ENCODE measurements around the gene SGMS1.

Gene SGMS1

DNA sequence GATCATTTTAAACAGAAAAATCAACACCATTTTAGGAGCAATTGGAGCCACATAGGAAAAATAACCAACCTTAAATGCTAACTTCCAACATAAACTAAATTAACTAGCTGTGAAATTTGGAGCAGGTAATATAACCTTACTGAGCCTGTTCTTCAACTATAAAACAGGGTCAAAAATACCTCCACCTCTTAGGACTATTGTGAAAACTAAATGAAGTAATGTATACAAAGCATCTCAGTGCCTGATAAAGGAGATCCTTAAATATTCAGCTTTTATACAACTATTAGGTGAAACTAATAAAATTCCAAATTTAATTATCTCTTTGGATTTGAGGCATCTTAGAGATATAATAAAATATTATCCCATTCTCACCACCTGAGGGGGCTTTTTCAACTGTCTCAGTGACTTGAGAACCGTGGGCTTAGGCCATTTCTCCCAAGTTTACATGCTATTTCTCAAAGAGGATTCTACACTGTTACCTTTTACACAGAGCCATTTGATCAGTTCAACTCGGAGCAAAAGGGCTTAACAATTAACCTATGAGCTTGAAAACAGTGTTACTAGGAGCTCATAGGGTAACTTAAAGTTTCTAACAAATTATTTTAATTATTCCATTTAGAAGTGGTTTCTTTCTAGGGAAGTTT is 207.5 kb downstream of the SGMS1 start:
- DNase-seq, result no peak

DNA sequence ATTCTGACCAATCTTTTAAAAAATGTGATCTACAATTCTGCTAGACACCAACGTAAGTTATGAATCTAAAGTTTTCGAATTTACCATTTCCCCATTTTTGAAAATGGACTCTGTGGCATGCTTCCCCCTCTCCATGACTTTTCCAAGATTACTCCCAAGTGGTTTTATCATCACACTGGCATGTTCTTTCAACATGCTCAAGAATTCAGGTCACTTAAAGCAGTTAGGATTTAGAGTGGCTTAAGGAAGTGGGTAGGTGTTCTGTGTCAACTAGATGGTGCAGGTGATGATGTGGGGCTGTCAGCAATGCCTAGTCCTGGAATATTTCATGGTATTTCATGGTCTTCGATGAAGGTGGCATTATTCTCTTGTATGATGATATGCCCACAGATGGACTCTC is 208.5 kb downstream of the SGMS1 start:
- DNase-seq, result no peak

DNA sequence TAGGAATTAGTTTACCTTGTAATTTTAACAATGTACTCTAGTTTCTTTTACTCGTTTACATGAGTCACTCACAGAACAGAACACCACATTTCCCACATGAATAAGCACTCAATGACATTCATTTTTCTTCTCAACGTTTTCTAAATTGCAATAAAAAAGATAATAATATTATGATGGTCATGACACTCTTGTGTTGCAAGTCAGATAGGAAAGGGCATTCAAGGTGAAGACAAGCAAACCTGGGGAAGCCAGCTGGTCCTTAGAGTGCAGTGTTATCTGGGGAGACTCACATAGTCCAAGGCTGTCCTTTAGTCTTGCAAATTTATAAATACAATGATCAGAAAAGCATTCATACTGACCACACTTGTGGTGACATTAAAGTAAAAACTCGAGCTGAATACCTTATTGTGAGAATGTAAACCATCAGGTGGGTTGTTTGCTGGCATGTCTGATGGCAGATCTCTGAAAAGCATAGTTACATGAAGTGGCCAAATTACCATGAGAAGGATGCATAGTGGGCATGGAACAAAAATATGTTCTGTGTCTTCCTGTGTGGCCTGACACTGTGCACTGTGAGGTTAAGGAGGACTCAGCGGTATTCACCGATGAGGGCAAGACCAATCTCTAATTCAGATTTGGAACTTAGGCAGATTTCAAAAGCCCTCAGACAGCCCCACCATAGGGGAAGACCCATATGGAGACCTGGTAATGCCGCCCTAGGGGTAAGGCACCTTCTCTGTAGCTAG is 213.5 kb downstream of the SGMS1 start:
- no peak for DNase-seq

DNA sequence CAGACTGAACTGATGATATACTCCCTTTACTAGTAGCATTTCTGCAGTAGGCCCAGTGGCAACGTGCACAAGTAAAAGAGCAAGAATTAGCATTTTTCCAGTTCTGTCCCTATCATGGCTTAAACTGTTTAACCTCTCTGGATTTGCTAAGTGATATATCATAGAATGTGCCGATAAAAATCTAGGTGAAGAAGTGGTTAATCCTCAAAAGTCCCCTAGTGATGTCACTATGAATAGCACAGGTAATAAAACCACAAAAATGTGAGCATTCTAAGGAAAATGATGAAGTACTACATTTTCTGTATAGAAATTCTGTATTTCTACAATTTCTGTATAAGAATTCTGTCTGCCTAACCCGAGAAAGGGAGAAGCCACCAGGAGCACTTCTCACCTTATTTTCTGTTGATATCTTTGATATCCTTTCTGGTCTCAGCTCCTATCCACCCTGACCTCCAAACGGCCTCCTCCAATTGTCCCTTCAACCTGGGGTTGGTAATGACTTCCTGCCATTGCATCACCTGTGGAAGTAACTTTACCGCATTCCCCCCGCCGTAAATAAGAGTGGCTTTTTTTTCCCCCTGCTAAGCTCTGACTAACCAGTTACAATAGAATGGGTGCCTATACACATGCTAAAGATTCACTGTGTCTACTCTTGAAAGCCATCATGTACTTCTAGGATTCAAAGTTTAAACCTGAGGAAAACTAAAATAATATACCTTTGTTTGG is 216.5 kb downstream of the SGMS1 start:
- DNase-seq, result no peak

DNA sequence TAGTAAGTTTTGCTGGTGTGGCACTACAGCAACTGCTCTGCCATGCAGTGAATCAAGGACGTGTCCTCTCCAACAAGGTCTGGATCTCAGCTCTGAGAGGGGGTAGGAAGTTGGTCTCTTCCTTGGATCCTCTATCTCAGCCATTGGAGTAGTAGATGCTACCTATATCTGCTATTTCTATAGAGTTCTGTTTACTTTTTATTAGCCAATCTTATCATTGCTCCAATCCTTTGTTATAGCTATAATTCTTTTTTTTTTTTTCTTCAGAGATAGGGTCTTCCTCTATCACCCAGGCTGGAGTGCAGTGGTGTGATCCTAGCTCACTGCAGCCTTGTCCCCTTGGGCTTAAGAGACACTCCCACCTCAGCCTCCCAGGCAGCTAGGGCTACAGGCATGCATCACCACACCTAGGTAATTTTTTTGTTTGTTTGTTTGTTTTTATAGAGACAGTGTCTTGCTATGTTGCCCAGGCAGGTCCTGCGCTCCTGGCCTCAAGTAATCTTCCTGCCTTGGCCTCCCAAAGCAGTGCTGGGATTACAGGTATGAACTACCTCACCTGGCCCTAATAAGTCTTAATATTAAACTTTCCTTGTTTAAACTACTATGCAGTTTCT is 217.2 kb downstream of the SGMS1 start:
- DNase-seq, result no peak

DNA sequence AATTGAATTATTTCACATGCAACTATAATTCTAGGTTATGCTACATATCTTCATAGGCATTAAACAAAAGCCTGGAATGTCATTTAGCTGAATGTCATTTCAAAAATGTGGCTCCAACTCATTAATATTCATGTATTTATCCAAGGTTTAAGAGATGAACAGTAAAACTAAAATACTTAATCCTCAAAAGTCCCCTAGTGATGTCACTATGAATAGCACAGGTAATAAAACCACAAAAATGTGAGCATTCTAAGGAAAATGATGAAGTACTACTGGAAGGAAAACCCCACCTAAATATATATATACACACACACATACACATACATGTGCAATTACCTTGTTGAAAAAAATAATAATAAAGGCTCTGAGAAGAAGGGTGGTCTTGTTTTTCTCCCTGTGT is 218.0 kb downstream of the SGMS1 start:
- no peak for DNase-seq

DNA sequence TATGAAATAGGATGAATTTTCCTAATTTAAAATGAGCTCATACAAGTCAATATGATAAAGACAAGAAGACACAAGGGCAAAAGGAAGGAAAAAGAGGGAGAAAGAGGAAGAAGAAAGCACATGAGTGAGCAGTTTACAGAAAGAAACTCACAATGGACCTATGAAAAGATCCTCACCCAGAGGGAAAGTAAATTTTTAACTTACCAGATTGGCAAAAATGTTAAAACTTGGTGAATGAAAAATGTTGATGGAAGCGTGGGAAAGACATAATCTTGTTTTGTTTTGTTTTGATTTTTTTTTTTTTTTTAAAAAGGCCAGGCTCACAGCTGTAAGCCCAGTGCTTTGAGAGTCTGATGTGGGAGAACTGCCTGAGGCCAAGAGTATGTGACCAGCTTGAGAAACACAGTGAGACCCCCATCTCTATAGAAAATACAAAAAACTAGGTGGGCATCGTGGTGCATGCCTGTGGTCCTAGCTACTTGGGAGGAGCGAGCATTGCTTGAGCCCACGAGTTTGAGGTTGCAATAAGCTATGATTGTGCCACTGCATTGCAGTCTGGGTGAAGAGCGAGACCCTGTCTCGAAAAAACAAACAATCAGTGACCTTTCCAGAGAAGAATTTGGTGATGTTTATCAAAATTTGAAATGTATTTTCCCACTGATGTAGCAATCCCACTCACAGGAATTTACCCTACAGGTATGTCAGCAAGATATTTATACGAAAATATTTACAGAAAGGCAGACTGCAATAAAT is 219.6 kb downstream of the SGMS1 start:
- DNase-seq, result no peak

DNA sequence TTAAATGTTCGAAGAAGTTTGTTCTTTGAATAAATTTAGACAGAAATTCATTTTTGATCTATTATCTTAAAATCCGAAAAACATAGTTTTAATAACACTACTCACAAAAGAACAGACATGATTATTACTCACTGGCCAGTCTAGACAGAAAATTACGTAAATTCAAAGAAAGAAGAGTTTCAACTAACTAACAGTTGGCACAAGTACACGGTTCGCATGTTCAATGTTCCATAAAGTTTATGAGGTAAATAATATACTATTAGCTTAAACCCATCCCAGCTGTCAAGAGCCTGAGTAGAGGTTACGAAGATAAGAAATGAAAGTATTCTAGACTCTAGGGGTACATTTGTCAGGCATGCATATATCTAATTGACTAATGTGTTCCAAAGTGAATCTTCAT is 220.7 kb downstream of the SGMS1 start:
- DNase-seq, result no peak

DNA sequence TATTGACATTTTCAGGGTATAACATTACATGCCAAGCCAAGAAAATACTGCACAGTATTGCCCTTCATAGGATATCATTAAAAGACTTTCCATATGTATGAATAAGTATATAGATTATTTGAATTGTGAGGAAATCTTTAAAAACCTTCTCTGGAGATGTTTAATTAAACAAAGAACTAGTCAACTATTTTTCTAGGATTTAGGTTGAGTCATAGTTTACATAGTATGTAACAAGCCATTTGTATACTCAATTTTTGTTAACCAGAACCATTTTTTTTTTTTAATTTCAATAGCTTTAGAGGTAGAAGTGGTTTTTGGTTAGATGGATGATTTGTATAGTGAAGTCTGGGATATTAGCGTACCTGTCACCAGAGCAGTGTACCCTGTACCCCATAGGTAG is 221.3 kb downstream of the SGMS1 start:
- DNase-seq, result no peak

DNA sequence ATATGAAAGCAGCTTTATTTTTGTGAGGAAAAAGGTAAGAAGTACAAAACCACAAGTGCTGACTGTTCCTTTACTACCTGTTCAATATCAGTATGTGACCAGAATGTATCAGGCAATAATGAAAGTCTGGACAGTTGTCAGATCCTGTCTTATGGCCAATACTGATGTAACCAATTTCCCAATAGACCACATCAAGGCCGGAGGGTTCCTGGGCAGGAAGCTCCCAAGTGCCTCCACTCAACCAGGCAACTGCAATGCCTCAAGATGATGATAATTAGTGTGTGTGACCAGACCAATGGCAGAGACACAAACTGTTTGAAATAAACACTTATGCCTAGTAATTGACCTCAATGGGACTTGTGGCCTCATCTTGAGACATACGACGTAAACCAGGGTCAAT is 223.1 kb downstream of the SGMS1 start:
- DNase-seq, result no peak

DNA sequence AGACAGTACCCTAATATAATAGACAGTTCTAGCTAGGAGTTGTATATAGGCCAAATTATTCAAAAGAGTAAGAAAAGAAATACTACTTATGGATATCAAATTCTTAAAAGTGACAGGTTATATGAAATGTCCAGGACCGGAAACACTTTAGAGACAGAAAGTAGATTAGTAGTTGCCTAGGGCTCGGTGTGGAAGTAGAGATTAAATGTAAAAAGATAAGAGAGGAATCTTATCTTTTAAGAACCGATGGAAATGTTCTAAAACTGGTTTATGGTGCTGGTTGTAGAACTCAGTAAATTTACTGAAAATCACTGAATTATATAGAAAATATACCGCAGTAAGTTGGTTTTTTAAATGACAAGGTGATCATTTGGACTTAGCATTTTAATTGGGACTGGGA is 224.9 kb downstream of the SGMS1 start:
- no peak for DNase-seq

DNA sequence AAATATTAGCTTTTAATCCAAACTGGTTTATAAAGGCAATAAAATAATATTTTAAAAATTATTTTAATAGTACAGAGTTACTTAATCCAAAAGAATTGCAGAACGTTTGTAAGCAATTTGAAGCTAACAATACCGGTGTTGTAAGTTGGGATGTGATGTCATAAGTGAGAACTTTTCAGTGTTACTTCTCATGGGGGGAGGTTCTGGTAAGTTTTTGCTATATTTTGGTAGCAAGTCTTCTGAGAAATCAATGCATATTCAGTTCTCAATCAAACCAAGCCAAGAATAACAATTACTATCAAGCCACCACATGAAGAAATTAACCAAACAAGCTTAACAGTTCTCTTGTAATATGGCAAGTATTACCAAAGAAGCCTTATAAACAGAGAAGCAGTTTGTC is 225.4 kb downstream of the SGMS1 start:
- DNase-seq, result no peak

DNA sequence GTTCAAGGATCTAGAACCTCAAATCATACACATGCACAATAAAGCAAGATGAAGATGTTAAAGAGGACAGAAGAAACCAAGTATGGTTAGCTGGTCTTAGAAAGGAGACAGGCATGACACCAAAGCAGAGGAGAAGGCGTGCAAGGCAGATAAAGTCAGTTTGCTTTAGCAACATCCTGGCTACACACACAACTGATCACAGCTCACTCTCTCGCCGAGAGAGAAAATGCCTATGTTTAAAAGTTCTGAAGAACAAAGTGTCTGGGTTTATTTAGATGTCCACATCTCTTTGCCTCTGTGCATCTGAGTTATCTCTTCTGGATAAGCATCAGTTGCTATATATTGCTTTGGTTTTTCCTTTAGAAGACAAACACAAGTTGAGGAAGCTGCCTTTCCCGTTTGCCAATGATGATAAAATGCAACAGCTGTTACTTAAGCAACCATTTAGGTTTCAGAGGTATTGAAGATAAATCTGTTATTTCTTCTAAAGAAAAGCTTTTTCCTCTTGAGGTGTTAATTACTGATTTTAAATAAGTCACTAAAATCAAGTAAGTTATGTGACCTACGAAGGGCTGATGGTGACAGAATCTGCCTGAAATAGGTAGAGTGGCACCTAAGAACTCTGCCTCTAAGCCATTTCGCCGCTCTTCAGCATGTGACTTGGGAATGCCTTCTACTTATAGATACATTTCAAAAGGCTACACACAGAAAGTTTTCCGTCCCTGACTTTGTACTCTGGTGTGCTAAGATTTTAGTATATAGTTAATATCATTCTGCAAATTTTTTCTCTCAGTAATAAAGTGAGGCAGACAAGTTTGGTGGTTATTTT is 226.2 kb downstream of the SGMS1 start:
- DNase-seq, result no peak

DNA sequence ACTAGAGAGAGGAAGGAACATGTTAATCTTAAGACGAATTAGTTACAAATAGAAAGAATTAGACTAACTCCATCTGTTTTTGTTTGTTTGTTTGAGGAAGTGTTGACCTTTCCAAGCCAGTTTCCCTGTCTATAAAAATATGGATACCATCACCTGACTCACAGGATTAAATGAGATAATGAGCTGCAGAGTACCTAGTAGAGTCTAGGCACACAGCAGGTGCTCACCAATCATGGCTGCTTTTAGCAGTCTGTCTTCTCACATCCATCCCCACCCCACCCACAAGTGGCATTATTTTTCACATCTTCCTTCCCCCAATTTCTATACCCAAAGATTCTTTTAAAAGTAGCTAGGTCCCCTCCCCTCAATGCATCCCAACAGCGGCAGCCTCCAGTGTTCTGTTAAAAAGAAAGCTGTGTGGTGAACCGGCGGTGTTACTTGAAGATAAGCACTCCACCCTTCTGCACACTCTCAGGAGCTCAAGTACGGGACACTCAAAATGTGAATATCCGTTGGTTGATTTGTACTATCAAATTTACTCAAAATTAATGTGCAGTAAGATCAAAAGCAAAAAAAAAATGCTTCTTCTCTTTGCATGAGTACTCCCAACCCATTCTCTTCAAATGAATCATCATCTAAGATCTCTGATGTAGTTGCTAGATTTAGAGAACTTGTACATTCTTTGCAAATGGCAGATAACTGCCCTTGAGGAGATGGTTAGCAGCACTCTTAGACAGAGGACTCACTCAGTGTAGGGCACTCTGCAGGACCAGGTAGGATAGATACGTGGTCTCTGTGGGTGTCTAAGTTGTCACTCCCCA is 227.1 kb downstream of the SGMS1 start:
- no peak for DNase-seq

DNA sequence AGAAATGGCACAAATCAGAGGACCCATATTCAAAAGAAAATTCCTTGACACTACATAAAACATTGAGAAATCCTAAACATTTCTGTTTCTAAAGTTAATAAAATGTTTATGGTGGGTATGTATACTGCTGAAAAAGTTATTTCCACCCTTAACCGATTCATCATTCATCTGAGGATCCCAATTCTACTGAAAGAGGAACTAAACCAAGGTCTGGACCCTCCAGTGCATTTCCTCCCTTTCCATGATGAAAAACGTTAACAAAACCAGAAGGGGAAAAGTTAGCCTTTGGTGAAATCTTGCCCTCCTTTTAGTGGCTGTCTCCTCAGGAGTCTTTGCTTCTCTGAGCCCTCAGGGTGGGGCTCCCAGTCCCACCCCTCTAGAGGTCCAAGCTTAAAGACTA is 227.9 kb downstream of the SGMS1 start:
- no peak for DNase-seq

DNA sequence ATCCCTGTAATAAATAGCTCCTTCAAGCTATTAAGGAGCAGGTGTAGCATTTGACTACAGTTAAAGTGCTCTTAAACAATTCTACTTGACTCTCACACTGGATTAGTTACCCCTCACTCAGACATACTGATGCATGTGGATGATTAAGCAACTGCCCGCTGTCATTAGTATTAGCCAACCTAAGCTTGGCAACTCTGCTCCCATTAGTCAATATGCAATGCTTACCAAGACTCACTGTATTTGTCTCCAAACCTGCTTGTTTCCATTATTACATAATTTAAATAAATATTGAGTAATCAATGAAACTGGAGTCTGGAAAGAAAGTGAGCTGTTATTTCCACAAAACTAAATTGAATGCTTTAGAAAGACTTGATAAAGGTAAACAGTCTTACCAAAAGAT is 228.5 kb downstream of the SGMS1 start:
- no peak for DNase-seq

DNA sequence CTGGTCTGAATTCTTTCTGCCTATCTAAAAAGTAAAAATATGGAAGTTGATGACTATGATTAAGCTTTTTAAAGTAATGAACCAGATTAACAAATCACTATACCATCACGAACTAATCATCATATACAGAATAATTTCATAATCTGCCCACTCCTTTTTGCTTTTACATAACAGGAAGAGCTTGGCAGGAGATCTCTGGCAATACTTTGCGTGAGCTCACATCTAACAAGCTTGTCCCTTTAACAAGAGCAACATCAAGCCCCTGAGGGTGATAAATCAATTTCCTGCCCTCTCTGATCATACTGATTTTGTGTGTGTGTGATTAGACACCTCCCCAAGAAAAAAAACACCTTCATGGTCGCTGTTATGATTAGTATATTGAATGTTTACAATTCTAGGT is 228.9 kb downstream of the SGMS1 start:
- no peak for DNase-seq

DNA sequence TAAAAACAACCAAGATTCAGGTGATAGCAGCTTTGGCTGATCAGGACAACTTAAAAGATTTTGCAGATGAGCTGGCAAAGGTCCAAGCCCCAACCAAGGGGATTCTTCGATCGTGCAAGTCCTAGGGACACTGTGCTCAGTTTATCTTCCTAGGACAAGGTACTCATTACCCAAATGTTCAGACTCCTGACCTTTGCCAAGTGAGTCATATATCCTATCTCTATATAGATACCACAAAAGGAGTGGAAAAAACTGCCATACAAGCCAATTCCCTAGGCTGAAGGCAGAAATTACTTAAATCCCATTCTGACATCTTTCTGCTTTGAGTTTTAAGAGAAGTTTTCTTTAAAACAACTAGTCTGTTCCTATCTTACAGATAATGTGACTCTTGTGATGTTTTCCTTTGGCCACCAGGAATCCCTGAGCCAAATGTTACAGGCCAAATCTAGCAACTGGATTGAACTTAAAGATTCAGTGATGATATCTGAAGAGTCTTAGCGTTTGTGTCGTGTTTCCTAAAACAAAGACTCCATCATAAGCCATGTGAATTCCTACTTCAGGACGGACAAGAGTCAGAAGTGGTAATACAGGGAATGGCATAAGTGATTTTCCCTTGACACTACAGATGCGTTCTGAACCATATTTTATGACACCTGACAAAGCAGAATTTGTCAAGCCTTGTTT is 229.8 kb downstream of the SGMS1 start:
- DNase-seq, result no peak

DNA sequence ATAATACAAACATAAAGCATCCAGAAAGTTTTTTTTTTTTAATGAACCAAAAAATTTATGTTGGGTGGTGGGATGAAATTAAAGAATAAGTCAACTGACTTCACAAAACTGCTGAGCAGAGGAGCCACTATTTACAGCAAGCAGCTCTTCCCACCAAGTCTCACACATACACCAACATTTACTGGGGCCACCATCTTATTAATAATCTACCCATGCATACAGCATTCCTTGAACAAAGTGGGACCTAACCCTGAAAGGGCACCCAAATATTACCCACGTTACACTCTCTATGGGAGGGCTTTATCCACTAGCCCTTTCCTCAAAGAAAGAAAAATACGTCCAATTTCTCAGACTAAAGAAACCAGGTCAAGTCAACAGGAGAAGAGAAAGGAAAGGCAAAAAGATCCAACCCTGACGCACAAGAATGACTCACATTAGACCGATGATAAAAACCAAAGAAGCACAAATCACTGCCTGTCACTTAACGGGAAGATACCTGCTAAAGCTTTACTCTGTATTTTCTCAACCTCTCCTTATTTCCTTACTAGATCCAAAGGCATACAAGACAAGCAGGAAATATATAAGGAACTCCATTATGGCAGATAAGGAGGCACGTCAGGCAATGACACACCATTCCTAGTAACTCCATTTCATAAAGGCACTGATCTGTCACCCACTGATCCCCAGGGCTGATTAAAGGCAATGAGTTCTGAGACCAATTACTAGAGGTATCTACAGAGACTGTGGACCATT is 230.6 kb downstream of the SGMS1 start:
- DNase-seq, result no peak

DNA sequence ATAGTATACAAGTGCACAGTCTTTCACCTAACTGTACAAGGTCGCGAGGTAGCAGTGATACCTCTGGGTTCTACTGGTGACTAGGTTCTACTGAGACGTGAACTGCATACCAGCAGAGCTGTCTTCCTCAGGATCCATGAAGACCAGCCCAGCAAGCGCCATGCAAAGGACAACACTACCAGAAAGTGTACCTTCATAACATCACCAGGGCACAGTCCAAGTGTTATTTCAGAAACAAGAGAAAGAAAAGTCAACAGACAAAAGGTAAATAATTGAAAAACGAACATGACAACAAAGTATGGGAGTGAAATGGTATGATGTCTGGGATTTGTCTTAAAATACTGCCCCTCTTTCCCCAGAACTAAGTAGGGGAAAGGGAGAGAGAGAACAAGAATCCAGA is 231.3 kb downstream of the SGMS1 start:
- DNase-seq, result no peak
